HCT116 (cell line): Measurements from ENCODE around the gene TBX5. TPM values are rescaled to one million over a fixed set of nuclear protein-coding genes. Genes with fewer than 3 reads are reported as not detected.

Experiments
- ATAC-seq: fragments of 200-7000 bp; cut with Tn5 transposase; 2 replicates; pipeline ENCODE4 v1.9.1; 2020; ENCODE audit warnings: mild to moderate bottlenecking, moderate library complexity
- BruUV-seq: library from RNA; stranded (reverse); fragments of 400-500 nt; replicated peaks from 2 replicates; lab custom pipeline; 2021; lab: Mats Ljungman, UMichigan
- CTCF ChIA-PET: fragments of 300-600 bp; sonication (Branson Sonifier 250); formaldehyde crosslinking; loops from one replicate; lab custom pipeline; 2021; ENCODE audit warnings: antibody characterized with exemption; lab: Charles Lee
- POLR2A ChIA-PET: fragments of 300-600, 350-600 bp; sonication (Branson Sonifier 250); formaldehyde crosslinking; loops from one replicate; lab custom pipeline; 2021; ENCODE audit warnings: antibody characterized with exemption; lab: Charles Lee
- RAD21 ChIA-PET, 2 experiments: fragments of 300-600 bp; sonication (Branson Sonifier 250); formaldehyde crosslinking; loops; one replicate each; lab custom pipeline; 2023; ENCODE audit warnings: low total read pairs in 2 of 2; ENCODE audit not compliant: uncharacterized antibody in 2 of 2, unreplicated experiment in 2 of 2, low non-redundant PET in 1 of 2; lab: Charles Lee
- DNase-seq: peaks from one replicate; pipeline ENCODE4 v3.0.0-alpha.2; 2010; ENCODE audit warnings: low read depth, low spot score
- H2AFZ ChIP-seq: fragments of 200-600 bp; shearing (Covaris generic), sonication (generic); 2 replicates; pipeline ENCODE4 v1.6.1; 2017; ENCODE audit warnings: low read depth, mixed run types, mixed read lengths, antibody characterized with exemption, low read length; ENCODE audit not compliant: poor library complexity, severe bottlenecking
- H3K27ac ChIP-seq: 2 replicates; pipeline ENCODE4 v1.5.1; 2012; ENCODE audit warnings: low read depth, low read length
- H3K27me3 ChIP-seq: fragments of 200-600 bp; sonication (generic); 2 replicates; pipeline ENCODE4 v1.6.1; 2016; ENCODE audit warnings: mixed run types, low read length, mixed read lengths; ENCODE audit not compliant: insufficient read depth
- H3K36me3 ChIP-seq, 2 experiments: fragments of 200-500 bp in 1 of 2; fragments of 200-600 bp in 1 of 2; sonication (Bioruptor generic) in 1 of 2; sonication (generic) in 1 of 2; 2 replicates each; pipeline versions ENCODE4 v1.5.1 to v1.6.1; 2014 to 2016; ENCODE audit warnings: low read length in 2 of 2, inconsistent platforms in 1 of 2, mixed read lengths in 1 of 2, mixed run types in 1 of 2; ENCODE audit not compliant: insufficient read depth in 2 of 2, control insufficient read depth in 1 of 2
- H3K4me1 ChIP-seq, 2 experiments: fragments of 200-600 bp in 1 of 2; sonication (generic) in 1 of 2; 2 replicates each; pipeline versions ENCODE4 v1.5.1 to v1.6.1; 2012 to 2017; ENCODE audit warnings: low read length in 2 of 2, inconsistent platforms in 1 of 2, mild to moderate bottlenecking in 1 of 2, mixed read lengths in 1 of 2, mixed run types in 1 of 2, moderate library complexity in 1 of 2; ENCODE audit not compliant: insufficient read depth in 2 of 2, control insufficient read depth in 1 of 2
- H3K4me2 ChIP-seq: fragments of 200-600 bp; sonication (generic); 2 replicates; pipeline ENCODE4 v1.6.1; 2017; ENCODE audit warnings: mixed run types, low read length, mixed read lengths
- H3K4me3 ChIP-seq, 2 experiments: fragments of 200-600 bp in 1 of 2; sonication (generic) in 1 of 2; replicated peaks in 1 of 2; 2 replicates each; pipeline ENCODE4 v1.5.1; 2011 to 2016; ENCODE audit warnings: low read length in 2 of 2, control low read depth in 1 of 2, low read depth in 1 of 2, mild to moderate bottlenecking in 1 of 2, mixed read lengths in 1 of 2, mixed run types in 1 of 2
- H3K79me2 ChIP-seq: fragments of 200-600 bp; sonication (generic); 2 replicates; pipeline ENCODE4 v1.6.1; 2017; ENCODE audit warnings: mild to moderate bottlenecking, mixed run types, low read length, moderate library complexity, mixed read lengths; ENCODE audit not compliant: insufficient read depth
- H3K9ac ChIP-seq: fragments of 200-600 bp; sonication (generic); 2 replicates; pipeline ENCODE4 v1.6.1; 2016; ENCODE audit warnings: low read length, mixed read lengths
- H3K9me2 ChIP-seq: fragments of 200-600 bp; sonication (generic), shearing (Covaris generic); 2 replicates; pipeline ENCODE4 v1.6.1; 2017; ENCODE audit warnings: mixed run types, mild to moderate bottlenecking, moderate library complexity; ENCODE audit not compliant: insufficient read depth
- H3K9me3 ChIP-seq, 2 experiments: fragments of 200-500 bp in 1 of 2; fragments of 200-600 bp in 1 of 2; sonication (Bioruptor generic) in 1 of 2; sonication (generic) in 1 of 2; 2 replicates each; pipeline ENCODE4 v1.6.1; 2014 to 2017; ENCODE audit warnings: low read length in 2 of 2, mixed read lengths in 2 of 2, inconsistent platforms in 1 of 2, low read depth in 1 of 2, mild to moderate bottlenecking in 1 of 2, mixed run types in 1 of 2, moderate library complexity in 1 of 2; ENCODE audit not compliant: control insufficient read depth in 1 of 2, insufficient read depth in 1 of 2
- H4K20me1 ChIP-seq: fragments of 200-600 bp; sonication (generic), shearing (Covaris generic); 2 replicates; pipeline ENCODE4 v1.6.1; 2017; ENCODE audit warnings: mixed run types, mild to moderate bottlenecking, moderate library complexity; ENCODE audit not compliant: insufficient read depth
- ATF3 ChIP-seq: IDR thresholded peaks from 2 replicates; pipeline ENCODE4 v1.6.1; 2012
- CBX3 ChIP-seq: IDR thresholded peaks from 2 replicates; pipeline ENCODE4 v1.6.1; 2012; ENCODE audit warnings: low read depth
- CTCF ChIP-seq, 3 experiments: fragments of 200-600 bp in 1 of 3; sonication (generic) in 1 of 3; IDR thresholded peaks in 2 of 3; conservative IDR thresholded peaks in 1 of 3; 2 replicates each; pipeline ENCODE4 v1.5.1; 2012 to 2017; ENCODE audit warnings: low read depth in 2 of 3, low read length in 2 of 3, antibody characterized with exemption in 1 of 3, borderline replicate concordance in 1 of 3, control low read depth in 1 of 3, mild to moderate bottlenecking in 1 of 3, mixed read lengths in 1 of 3, mixed run types in 1 of 3, moderate library complexity in 1 of 3; ENCODE audit not compliant: insufficient read depth in 1 of 3
- EZH2 ChIP-seq: fragments of 200-600 bp; sonication (generic); IDR thresholded peaks from 2 replicates; pipeline ENCODE4 v1.6.1; 2017; ENCODE audit warnings: antibody characterized with exemption, mixed run types
- EZH2phosphoT487 ChIP-seq: fragments of 200-600 bp; IDR thresholded peaks from 2 replicates; pipeline ENCODE4 v1.6.1; 2018; ENCODE audit warnings: antibody characterized with exemption, borderline replicate concordance
- FOSL1 ChIP-seq: IDR thresholded peaks from 2 replicates; pipeline ENCODE4 v1.6.1; 2012; ENCODE audit warnings: low read depth
- JUND ChIP-seq: IDR thresholded peaks from 2 replicates; pipeline ENCODE4 v1.6.1; 2012
- MAX ChIP-seq: IDR thresholded peaks from 2 replicates; pipeline ENCODE4 v1.6.1; 2012
- POLR2A ChIP-seq: IDR thresholded peaks from 2 replicates; pipeline ENCODE4 v1.7.0; 2011; ENCODE audit warnings: borderline replicate concordance; ENCODE audit not compliant: insufficient read depth, insufficient read length; ENCODE audit errors: extremely low read depth
- POLR2AphosphoS5 ChIP-seq: IDR thresholded peaks from 2 replicates; pipeline ENCODE4 v1.6.1; 2011; ENCODE audit warnings: mild to moderate bottlenecking, low read depth, low read length, moderate library complexity
- RAD21 ChIP-seq: IDR thresholded peaks from 2 replicates; pipeline ENCODE4 v1.6.1; 2012; ENCODE audit warnings: low read depth, mild to moderate bottlenecking
- SIN3A ChIP-seq: IDR thresholded peaks from 2 replicates; pipeline ENCODE4 v1.6.1; 2012; ENCODE audit warnings: low read depth
- SP1 ChIP-seq: IDR thresholded peaks from 2 replicates; pipeline ENCODE4 v1.6.1; 2012; ENCODE audit warnings: low read depth
- SRF ChIP-seq: IDR thresholded peaks from 2 replicates; pipeline ENCODE4 v1.6.1; 2012; ENCODE audit warnings: low read depth
- TCF7L2 ChIP-seq: IDR thresholded peaks from 2 replicates; pipeline ENCODE4 v1.7.0; 2011; ENCODE audit warnings: borderline replicate concordance, inconsistent platforms; ENCODE audit not compliant: insufficient read depth, insufficient read length; ENCODE audit errors: extremely low read depth
- YY1 ChIP-seq: IDR thresholded peaks from 2 replicates; pipeline ENCODE4 v1.6.1; 2011; ENCODE audit warnings: low read length, low read depth, moderate library complexity, mild to moderate bottlenecking; ENCODE audit not compliant: insufficient replicate concordance; ENCODE audit errors: extremely low read depth
- ZNF274 ChIP-seq: fragments of 200-500 bp; sonication (Bioruptor generic); IDR thresholded peaks from 2 replicates; pipeline ENCODE4 v1.6.1; 2014; ENCODE audit warnings: mild to moderate bottlenecking, low read depth, low read length, inconsistent platforms
- intact Hi-C: fragments of 100-400 bp; cut with micrococcal nuclease; formaldehyde crosslinking; loops from 2 replicates; pipeline ENCODE4 v1.10.0; 2022
- total RNA-seq: library from RNA; stranded (reverse); gene quantifications from one replicate; pipeline ENCODE4 v1.2.1, GENCODE V29; 2021; ENCODE audit not compliant: unreplicated experiment

Gene TBX5
- total RNA-seq, 1 experiment from 2014 or later = 0.10 TPM

DNA sequence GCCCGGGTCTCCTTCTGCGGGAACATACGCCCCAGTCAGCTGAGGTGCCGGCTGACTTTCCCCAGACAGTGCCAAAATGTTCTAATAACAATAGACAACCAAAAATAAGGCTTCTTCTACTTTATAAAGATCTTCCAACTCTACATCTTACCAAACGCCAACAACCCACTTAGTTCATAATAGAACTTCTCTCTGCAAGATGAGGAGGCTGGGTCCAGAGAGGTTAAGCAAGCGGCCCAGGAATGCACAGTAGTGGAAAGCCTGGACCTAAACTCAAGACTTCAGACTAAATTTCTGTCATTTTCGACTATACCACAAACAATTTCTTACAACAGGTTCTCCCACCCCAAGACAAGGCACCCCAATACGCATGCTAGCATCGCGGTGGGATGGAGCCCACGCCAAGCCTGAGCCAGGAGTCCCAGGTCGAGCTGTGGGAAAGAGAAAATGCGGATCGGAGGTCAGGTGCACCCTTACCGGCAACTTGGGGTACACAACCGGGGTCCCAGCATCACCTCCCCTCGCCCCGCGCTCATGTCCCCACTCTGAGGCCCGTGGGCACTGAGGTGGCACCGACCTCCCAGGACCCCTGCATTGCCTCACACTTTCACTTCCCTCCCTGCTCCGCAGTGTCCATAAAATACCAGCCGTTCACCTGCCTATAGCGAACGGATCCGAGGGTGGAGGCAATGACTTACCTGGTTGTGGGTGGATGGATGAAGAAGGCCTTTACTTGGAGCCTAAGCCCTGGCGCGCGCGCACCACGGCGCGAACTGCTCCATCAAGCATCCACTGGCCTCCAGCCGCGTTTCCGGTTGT is 42.1 kb upstream of the TBX5 start:
- H3K4me3 ChIP-seq = no peak overlapping the region
- DNase-seq = no peak
- H3K9me2 ChIP-seq = no peaks in the 10 kb centered on the region
- ChIA-PET CTCF (no interaction called here), RAD21 (no interaction called here), POLR2A (no interaction called here)
- TF ChIP-seq SIN3A (no peak), EZH2 (no peak), CBX3 (no peak), FOSL1 (no peak), CTCF (IDR thresholded peaks at IDR 0.05 in 2 of 3, conservative IDR thresholded peaks at IDR 0.05 in 1 of 3; ENCODE audit: borderline replicate concordance in 1 of 3, insufficient read depth in 1 of 3, low read depth in 2 of 3, low read length in 2 of 3) (no peak), SRF (no peak)
- H3K9ac ChIP-seq = no peak overlapping the region
- no peak for ATAC-seq
- no TSS peak for BruUV-seq
- H4K20me1 ChIP-seq = no peaks in the 10 kb centered on the region
- no peak overlapping the region for H3K27ac ChIP-seq
- H3K27me3 ChIP-seq = peaks cover 38% of the 10 kb centered on the region
- H3K79me2 ChIP-seq = no peaks in the 10 kb centered on the region
- no peaks in the 10 kb centered on the region for H3K4me1 ChIP-seq
- no peak overlapping the region for H3K4me2 ChIP-seq
- H3K36me3 ChIP-seq = no peaks in the 10 kb centered on the region
- H2AFZ ChIP-seq = no peak overlapping the region
- intact Hi-C loops = no loop called here
- H3K9me3 ChIP-seq = no peaks in the 10 kb centered on the region

DNA sequence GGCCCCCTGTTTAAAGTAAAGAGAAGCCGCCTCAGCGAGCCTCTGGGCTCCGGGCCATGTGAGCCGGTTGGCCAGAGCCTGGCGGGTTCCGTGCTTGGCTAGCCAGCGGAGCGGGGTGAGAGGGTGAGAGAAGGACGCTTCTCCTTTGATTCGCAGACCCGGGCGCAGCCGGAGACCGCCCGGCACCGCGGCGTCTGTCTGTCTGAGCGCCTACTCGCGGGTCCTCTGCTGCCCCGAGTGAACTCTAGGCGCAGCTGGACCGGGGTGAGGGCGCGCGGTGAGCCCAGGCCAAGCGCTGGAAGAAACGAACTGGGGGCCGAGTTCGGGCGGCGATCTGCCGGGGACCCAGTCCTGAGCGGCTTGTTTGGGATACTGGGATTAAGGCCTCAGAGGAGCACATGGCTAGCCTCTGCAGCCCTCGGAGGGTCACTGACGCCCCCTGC is 41.4 kb upstream of the TBX5 start:
- intact Hi-C loops = no loop called here
- Histone ChIP-seq H3K79me2 (no peaks in the 10 kb centered on the region), H4K20me1 (no peaks in the 10 kb centered on the region), H3K36me3 (no peaks in the 10 kb centered on the region), H3K27ac (no peak overlapping the region), H3K9me3 (no peaks in the 10 kb centered on the region), H3K27me3 (peaks cover 43% of the 10 kb centered on the region), H3K9ac (no peak overlapping the region), H3K4me1 (no peaks in the 10 kb centered on the region), H3K4me2 (no peak overlapping the region), H2AFZ (no peak overlapping the region), H3K4me3 (no peak overlapping the region), H3K9me2 (no peaks in the 10 kb centered on the region)
- ChIA-PET RAD21 (no interaction called here), POLR2A (no interaction called here), CTCF (no interaction called here)
- ATAC-seq (no peak), DNase-seq (no peak)
- no TSS peak for BruUV-seq
- TF ChIP-seq SP1 (no peak), MAX (no peak), FOSL1 (no peak), ATF3 (no peak), POLR2A (no peak), ZNF274 (no peak), RAD21 (no peak), EZH2phosphoT487 (no peak), YY1 (no peak), POLR2AphosphoS5 (no peak), JUND (no peak), SIN3A (no peak), TCF7L2 (no peak)
